LNCaP clone FGC (cell line): Measurements from ENCODE around the gene FAM186B.

Source experiments
- DNase-seq: peaks from one replicate; pipeline ENCODE4 v3.0.0-alpha.2; 2011; ENCODE audit warnings: low read depth
- H3K4me3 ChIP-seq: 2 replicates; pipeline ENCODE4 v1.5.1; 2011; ENCODE audit warnings: mild to moderate bottlenecking, low read depth, low read length, control low read depth
- CTCF ChIP-seq: IDR thresholded peaks from 2 replicates; pipeline ENCODE4 v1.5.1; 2012; ENCODE audit warnings: mild to moderate bottlenecking; ENCODE audit not compliant: control insufficient read depth, insufficient read depth; ENCODE audit errors: extremely low read depth

The FAM186B gene

GRCh38 chr12:49552014-49552413, 53.4 kb downstream of the FAM186B start:
- DNase-seq: no peak
- no peak for TF ChIP-seq CTCF
- no peak overlapping the region for H3K4me3 ChIP-seq

DNA sequence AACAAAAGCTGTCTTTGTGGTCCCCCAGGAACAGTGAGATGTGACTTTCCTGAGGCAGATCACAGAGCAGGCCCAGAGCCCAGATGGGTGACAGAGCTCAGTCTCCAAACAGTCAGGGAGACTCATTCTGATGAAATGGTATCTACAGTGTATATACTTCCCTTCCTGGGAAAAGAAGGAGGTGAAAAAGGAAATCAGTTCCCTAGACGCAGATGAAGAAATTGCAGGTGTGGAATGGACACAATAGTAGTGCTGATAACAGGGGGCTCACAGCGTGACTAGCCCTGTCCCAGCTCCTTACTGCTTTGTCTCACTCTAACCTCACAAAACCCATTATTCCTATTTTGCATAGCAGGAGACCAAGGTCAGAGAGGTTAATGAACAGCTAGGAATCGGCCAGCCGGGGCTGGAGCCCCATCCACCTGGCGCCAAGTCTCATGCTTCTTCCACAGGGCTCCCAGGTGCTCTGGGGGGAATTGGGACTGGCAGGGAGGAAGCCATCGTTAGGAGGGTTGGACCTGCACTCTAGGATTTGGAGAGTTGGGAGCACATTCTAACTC, 54.7 kb downstream of the FAM186B start:
- TF ChIP-seq CTCF: no peak
- no peak for DNase-seq
- H3K4me3 ChIP-seq: no peak overlapping the region

DNA sequence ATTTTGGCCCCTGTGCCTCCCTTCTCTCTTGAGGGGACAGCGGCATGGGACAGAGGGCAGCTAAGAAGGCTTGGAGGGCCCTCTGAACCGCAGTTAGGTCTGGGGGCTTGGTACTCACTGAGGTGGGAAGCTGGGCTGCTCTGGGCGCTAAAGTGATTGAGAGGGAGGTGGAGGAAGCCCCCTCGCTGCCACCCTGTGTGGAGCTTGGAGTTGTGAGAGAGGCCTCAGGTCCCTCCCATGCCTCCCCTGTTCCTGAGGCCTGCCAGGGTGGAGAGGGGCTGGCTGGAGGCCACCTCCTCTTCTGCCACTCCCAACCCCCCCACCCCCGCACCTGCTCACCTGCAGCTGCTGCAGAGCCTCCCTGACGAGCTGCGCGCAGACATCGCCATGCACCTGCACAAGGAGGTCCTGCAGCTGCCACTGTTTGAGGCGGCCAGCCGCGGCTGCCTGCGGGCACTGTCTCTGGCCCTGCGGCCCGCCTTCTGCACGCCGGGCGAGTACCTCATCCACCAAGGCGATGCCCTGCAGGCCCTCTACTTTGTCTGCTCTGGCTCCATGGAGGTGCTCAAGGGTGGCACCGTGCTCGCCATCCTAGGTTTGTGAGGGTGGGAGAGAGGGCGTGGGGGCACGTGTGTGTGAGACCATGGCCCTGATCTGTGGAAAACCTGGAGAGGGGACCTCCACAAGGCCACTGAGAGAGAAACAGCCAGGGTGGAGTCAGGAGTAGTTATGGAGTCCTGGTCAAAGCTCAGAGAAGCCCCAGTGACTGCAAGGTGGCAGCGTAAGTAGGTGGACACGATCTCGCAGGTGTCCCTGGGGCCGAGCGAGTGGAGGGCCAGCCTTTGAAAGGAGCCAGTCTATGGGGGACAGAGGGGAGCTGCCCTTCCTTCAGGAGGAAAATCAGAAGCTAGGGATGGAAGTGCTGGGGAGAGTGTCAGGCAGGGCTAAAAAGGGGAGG, 55.4 kb downstream of the FAM186B start:
- TF ChIP-seq CTCF: no peak
- no peak overlapping the region for H3K4me3 ChIP-seq
- no peak for DNase-seq

DNA sequence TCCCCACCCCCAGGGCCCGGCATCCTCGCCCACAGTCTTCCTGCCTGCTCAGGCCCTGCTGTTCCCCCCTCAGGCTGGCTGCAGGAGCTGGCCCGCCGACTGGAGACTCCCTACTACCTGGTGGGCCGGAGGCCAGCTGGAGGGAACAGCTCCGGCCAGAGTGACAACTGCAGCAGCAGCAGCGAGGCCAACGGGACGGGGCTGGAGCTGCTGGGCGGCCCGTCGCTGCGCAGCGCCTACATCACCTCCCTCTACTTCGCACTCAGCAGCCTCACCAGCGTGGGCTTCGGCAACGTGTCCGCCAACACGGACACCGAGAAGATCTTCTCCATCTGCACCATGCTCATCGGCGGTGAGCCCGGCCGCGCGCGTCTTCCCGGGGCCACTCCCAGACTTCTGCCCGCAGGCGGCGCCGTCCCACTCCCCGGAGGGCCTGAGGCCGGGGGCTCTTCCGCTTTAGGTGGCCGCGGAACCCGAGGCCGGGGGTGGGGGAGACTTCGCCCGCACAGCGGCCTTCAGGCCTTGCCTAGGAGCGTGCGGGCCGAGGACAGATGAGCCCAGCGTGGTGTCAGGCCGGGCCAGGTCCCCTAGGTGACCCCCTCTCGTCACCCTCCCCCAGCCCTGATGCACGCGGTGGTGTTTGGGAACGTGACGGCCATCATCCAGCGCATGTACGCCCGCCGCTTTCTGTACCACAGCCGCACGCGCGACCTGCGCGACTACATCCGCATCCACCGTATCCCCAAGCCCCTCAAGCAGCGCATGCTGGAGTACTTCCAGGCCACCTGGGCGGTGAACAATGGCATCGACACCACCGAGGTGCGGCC, 56.4 kb downstream of the FAM186B start:
- DNase-seq: no peak
- H3K4me3 ChIP-seq: no peak overlapping the region

DNA sequence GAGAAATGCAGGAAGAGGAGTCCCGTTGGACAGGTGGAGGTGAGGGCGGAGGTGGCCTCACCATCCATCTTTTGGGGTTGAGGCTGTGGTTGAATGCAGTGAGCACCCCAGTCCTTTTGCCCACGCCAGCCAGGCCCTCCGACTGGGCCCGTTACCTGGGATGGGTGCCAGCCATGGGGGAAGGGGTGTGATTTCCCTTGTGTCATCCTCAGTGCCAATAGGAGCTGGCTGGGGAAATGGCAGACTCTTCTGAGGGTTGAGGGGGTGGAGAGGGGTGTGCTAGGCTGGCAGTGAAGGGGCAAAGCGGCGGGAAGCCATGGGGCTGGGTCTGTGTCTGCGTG, 57.0 kb downstream of the FAM186B start:
- no peak overlapping the region for H3K4me3 ChIP-seq
- no peak for DNase-seq
- no peak for TF ChIP-seq CTCF

More for the DNA sequence above, 56.4 kb downstream of the FAM186B start:
- TF ChIP-seq CTCF: no peak

DNA sequence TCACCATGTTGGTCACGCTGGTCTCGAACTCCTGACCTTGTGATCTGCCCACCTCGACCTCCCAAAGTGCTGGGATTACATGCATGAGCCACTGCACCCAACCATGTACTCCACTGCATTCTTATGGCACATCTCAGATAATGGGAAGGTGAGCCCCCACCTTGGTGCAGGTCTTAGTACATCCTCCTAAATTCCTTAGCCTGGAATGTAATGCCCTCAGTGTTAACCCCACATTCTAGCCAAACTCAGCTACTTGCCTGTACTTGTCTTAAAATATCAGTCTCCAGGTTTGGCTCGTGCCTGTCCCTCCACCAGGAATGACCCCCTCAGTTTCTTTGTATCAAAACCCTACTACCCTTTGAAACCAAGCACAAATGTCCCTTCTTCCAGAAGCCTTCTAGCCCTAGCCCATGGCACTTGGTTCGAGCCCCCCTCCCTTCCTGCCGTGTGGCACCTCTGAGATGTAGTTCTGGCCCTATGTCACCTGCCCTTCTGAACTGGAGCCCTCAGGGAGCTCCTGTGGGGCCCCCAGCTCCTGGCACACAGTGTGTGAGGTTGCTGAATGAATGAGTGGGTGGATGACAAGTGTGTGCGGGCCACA, 58.2 kb downstream of the FAM186B start:
- no peak for DNase-seq
- no peak overlapping the region for H3K4me3 ChIP-seq
- TF ChIP-seq CTCF: no peak
